GM06990 (cell line): ENCODE data around the gene IKBKE.
A peak's percentile ranks its signal among the peaks of the same experiment; 100 is the strongest.

ENCODE experiments used
- DNase-seq: peaks from one replicate; pipeline ENCODE4 v3.0.0-alpha.2; 2011; ENCODE audit not compliant: insufficient read length; ENCODE audit errors: extremely low read depth
- H3K27me3 ChIP-seq: replicated peaks from 2 replicates; pipeline ENCODE4 v1.6.0; 2011; ENCODE audit warnings: low read length; ENCODE audit not compliant: control insufficient read depth, insufficient read depth
- H3K36me3 ChIP-seq: 2 replicates; pipeline ENCODE4 v1.5.1; 2011; ENCODE audit warnings: low read length; ENCODE audit not compliant: control insufficient read depth, insufficient read depth
- H3K4me3 ChIP-seq: replicated peaks from 2 replicates; pipeline ENCODE4 v1.5.1; 2011; ENCODE audit warnings: low read depth, mild to moderate bottlenecking, control low read depth, low read length
- TF ChIP-seq, protein P1 (sequence below): IDR thresholded peaks from 2 replicates; pipeline ENCODE4 v1.5.1; 2011; ENCODE audit warnings: low read length, control low read depth, mild to moderate bottlenecking, inconsistent platforms; ENCODE audit not compliant: insufficient read depth, poor library complexity, severe bottlenecking

Gene IKBKE

DNA sequence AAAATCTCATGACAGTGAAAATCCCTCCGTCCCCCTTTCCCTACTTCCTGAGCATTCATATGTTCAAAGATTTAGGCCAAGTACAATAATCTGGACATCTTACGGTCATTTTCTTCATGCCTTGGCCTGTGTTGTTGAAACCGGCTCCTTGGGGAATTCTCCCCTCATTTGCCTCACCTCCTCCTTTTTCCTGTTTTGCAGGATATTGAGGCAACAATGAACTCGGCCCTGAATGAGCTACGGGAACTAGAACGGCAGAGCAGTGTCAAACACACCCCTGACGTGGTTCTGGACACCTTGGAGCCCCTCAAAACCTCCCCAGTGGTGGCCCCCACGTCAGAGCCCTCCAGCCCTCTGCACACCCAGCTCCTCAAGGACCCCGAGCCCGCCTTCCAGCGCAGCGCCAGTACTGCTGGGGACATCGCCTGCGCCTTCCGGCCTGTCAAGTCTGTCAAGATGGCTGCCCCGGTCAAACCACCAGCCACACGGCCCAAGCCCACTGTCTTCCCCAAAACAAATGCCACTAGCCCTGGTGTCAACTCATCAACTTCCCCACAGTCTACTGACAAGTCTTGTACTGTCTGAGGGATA, 9.3 kb upstream of the IKBKE start:
- Histone ChIP-seq H3K36me3 (no peaks in the 10 kb centered on the region), H3K27me3 (no peaks in the 10 kb centered on the region), H3K4me3 (no peak overlapping the region)
- TF ChIP-seq, protein P1, sequence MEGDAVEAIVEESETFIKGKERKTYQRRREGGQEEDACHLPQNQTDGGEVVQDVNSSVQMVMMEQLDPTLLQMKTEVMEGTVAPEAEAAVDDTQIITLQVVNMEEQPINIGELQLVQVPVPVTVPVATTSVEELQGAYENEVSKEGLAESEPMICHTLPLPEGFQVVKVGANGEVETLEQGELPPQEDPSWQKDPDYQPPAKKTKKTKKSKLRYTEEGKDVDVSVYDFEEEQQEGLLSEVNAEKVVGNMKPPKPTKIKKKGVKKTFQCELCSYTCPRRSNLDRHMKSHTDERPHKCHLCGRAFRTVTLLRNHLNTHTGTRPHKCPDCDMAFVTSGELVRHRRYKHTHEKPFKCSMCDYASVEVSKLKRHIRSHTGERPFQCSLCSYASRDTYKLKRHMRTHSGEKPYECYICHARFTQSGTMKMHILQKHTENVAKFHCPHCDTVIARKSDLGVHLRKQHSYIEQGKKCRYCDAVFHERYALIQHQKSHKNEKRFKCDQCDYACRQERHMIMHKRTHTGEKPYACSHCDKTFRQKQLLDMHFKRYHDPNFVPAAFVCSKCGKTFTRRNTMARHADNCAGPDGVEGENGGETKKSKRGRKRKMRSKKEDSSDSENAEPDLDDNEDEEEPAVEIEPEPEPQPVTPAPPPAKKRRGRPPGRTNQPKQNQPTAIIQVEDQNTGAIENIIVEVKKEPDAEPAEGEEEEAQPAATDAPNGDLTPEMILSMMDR, result no peak
- DNase-seq, result no peak

DNA sequence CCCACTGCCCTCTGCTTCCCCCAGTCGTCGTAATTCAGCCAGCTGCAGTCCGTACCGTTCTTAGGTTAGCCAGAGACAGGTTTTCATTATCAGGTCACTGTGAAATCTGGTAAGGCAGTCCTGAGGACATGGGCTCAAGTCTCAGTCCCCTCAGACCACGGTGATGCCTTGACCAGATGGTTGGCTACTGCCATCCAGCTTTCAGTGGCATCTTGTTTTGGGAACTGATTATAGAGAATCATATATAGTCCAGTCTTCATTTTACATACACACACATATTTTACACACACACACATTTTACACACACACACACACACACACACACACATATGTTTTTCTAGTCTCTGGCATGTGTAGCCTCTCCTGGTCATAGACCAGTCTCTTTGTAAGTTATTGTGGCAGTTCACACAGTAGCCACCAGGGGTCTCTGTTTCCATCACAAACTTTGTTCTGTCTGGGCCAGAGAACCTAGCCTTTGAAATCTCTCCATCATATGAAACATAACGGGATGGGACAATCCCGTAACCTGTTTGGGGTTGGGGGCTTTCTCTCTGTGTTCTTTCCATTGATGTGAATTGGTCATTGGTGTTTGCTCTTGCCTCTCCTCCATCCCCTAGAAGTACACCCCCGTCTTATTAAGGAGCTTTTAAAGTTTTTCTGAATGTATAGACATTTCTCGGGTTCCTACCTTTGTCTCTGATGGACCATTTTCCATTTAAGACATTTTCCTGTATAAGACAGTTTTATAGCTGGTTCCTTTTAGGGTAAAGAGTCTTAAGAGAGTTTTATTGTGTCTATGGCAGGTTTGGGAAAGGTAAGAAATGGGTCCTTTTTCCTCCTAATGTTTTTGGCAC, 8.4 kb upstream of the IKBKE start:
- no peak for DNase-seq
- Histone ChIP-seq H3K27me3 (no peaks in the 10 kb centered on the region), H3K36me3 (no peaks in the 10 kb centered on the region), H3K4me3 (no peak overlapping the region)
- TF ChIP-seq, protein P1, result peak; percentile 77

DNA sequence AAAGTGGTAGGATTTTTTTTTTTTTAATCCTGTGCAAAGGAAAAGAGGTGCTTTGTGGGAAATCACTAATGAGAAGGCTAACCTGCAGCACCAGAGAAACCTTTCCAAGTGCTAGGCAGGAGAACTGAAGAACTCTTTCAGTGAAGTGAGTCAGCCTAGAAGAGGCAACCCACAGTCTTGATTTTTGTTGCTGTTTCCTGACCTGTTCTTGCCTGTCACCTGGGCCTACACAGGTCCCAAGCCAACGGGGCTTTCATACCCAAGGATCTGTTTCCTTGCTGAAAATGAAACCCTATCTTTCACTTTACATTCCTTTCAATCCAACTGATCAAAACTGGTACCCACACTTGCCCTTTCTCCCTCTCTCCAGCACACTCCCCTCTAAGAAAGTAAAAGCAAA, 7.1 kb upstream of the IKBKE start:
- Histone ChIP-seq H3K36me3 (no peaks in the 10 kb centered on the region), H3K27me3 (no peaks in the 10 kb centered on the region), H3K4me3 (no peak overlapping the region)
- TF ChIP-seq, protein P1, result no peak
- DNase-seq, result no peak

DNA sequence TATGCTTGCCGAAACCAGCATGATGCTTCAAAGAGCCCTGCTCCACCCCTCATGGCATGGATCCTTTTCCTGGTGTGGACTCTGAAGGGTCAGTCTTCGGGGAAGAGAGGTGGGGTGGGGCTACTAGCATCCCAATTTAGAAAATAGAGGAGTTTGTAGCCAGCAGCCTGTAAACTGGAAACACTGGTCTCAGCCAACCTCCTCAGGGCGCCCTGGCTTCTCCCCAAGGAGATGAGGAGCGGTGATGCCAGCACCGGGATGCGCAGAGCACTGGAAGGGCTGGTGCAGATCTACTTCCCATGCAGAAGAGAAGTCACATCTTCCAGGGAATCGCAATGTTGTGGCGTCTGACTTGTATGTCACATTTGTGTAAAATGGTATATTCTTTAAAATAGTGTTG, 6.4 kb upstream of the IKBKE start:
- Histone ChIP-seq H3K27me3 (no peaks in the 10 kb centered on the region), H3K36me3 (no peaks in the 10 kb centered on the region), H3K4me3 (no peak overlapping the region)
- TF ChIP-seq, protein P1, result no peak
- DNase-seq, result no peak

DNA sequence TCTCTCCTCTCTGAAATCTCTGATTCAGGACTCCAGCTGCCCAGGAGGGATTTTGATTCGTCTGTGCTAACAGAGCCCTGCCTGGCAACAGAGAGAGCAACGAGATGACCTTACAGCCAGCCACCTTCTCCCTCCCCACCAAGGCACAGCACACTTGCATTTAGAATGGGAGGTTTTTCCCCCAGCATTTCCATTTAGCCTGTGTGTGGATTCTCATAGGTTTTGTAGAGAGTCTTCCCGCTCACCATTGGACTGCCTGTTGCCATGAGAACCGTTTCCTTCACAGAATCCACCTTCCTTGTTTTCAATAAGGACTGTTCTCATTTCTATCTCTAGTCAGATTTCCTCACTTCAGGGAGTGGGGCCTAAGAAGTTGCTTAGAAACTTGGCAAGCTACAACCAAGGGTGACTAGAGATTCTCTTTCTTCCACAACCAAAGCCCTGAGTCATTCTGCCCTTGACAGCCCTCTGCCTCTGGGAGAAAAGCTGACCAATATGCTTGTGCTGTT, 5.8 kb upstream of the IKBKE start:
- TF ChIP-seq, protein P1, result no peak
- DNase-seq, result no peak
- H3K27me3 ChIP-seq, result no peaks in the 10 kb centered on the region
- no peaks in the 10 kb centered on the region for H3K36me3 ChIP-seq
- no peak overlapping the region for H3K4me3 ChIP-seq
